Mucosa of descending colon (tissue), 3 donors: ENCODE data around the gene LRP3. TPM values are rescaled to one million over a fixed set of nuclear protein-coding genes. Genes with fewer than 3 reads are reported as not detected.

Experiments
- ATAC-seq: fragments of 200-7000 bp; cut with Tn5 transposase; one replicate; pipeline ENCODE4 v1.9.1; 2020; ENCODE audit warnings: mild to moderate bottlenecking, moderate library complexity
- DNase-seq, 3 donors: peaks; one replicate each; pipeline ENCODE4 v3.0.0-alpha.2; 2020
- H3K36me3 ChIP-seq: fragments of 200-600 bp; one replicate; pipeline ENCODE4 v1.8.0; 2021; ENCODE audit warnings: low read depth, mild to moderate bottlenecking
- H3K4me1 ChIP-seq: fragments of 200-600 bp; one replicate; pipeline ENCODE4 v1.8.0; 2021; ENCODE audit warnings: low read depth, mild to moderate bottlenecking
- H3K4me3 ChIP-seq: fragments of 200-600 bp; one replicate; pipeline ENCODE4 v1.8.0; 2021; ENCODE audit warnings: mild to moderate bottlenecking
- H3K9me3 ChIP-seq: fragments of 200-600 bp; one replicate; pipeline ENCODE4 v1.8.0; 2021; ENCODE audit warnings: mild to moderate bottlenecking
- CTCF ChIP-seq: fragments of 200-600 bp; IDR thresholded peaks from one replicate; pipeline ENCODE4 v1.8.0; 2022; ENCODE audit warnings: antibody characterized with exemption, mild to moderate bottlenecking
- intact Hi-C, 2 donors: fragments of 100-400 bp; cut with DNase I in 1 of 2; cut with micrococcal nuclease in 1 of 2; formaldehyde crosslinking; loops; one replicate each; pipeline versions ENCODE4 v1.11.0 to v1.11.1; 2022; cut with DNase I, micrococcal nuclease
- total RNA-seq, 3 donors: library from RNA; stranded (reverse); fragmentation: NEBNext Ultra II Directional in 2 of 3; extraction: Animal tissue kit (Norgen Biotek cat#: 25700) in 2 of 3; gene quantifications; one replicate each; pipeline versions ENCODE4 v1.2.1 to v1.2.4, GENCODE V29; 2021 to 2023
- donor health status: DM: no; HTN: no; CAD: no; lungs with moderate emphysema.
- donor health status: DM: no; HTN: no; CAD: no.
- donor health status: DM: no; HTN: yes; CAD: no.

Gene LRP3
- total RNA-seq, 3 donors from 2014 or later = 6.2 to 26.2 (median 7.4) TPM

- no peak for ATAC-seq
- no peak for DNase-seq
- Histone ChIP-seq H3K36me3 (no peaks in the 10 kb centered on the region), H3K4me3 (no peak overlapping the region), H3K9me3 (no peaks in the 10 kb centered on the region), H3K4me1 (peaks cover 21% of the 10 kb centered on the region)
- no peak for TF ChIP-seq CTCF
- intact Hi-C loops = no loop called here
These were observed 19.9 kb upstream of the LRP3 start for GRCh38 chr19:33174186-33174585.

- Histone ChIP-seq H3K9me3 (no peaks in the 10 kb centered on the region), H3K36me3 (no peaks in the 10 kb centered on the region), H3K4me3 (no peak overlapping the region), H3K4me1 (peaks cover 21% of the 10 kb centered on the region)
- intact Hi-C loops = no loop called here
- no peak for TF ChIP-seq CTCF
- ATAC-seq = no peak
- DNase-seq = no peak
These were observed 18.9 kb upstream of the LRP3 start for GRCh38 chr19:33175156-33175782.

GRCh38 chr19:33175886-33176669, 18.1 kb upstream of the LRP3 start:
- no peaks in the 10 kb centered on the region for H3K36me3 ChIP-seq
- intact Hi-C loops = no loop called here

GRCh38 chr19:33176670-33177416, 17.3 kb upstream of the LRP3 start:
- peaks cover 13% of the 10 kb centered on the region for H3K4me1 ChIP-seq
- H3K36me3 ChIP-seq = no peaks in the 10 kb centered on the region
- ATAC-seq = peak; percentile 92
- no peaks in the 10 kb centered on the region for H3K9me3 ChIP-seq
- intact Hi-C loops = no loop called here
- peak; percentile 96 to 98 (median 97) for DNase-seq
- peak overlapping the region; percentile 74 for H3K4me3 ChIP-seq
- no peak for TF ChIP-seq CTCF

More at GRCh38 chr19:33175886-33176669, 18.1 kb upstream of the LRP3 start:
- TF ChIP-seq CTCF = no peak
- Histone ChIP-seq H3K4me1 (peaks cover 16% of the 10 kb centered on the region), H3K9me3 (no peaks in the 10 kb centered on the region), H3K4me3 (peak overlapping the region; percentile 74)
- peak; percentile 5 for ATAC-seq
- peak in 1 of 3 donors; percentile 43 for DNase-seq

- intact Hi-C loops = no loop called here
- no peak for ATAC-seq
- Histone ChIP-seq H3K4me1 (peaks cover 7% of the 10 kb centered on the region), H3K36me3 (no peaks in the 10 kb centered on the region), H3K4me3 (peak overlapping the region; percentile 30), H3K9me3 (no peaks in the 10 kb centered on the region)
- no peak for DNase-seq
- peak; percentile 51 for TF ChIP-seq CTCF
These were observed 16.6 kb upstream of the LRP3 start for GRCh38 chr19:33177417-33177979.
